Activated effector memory CD4-positive, alpha-beta T cell treated with Interleukin-2 at 50 U/mL for 16 hours (primary cell): ENCODE data around the gene SERPINB7.

ENCODE experiments used
- DNase-seq: peaks from one replicate; pipeline ENCODE4 v3.0.0-alpha.2; 2020

Gene SERPINB7

DNA sequence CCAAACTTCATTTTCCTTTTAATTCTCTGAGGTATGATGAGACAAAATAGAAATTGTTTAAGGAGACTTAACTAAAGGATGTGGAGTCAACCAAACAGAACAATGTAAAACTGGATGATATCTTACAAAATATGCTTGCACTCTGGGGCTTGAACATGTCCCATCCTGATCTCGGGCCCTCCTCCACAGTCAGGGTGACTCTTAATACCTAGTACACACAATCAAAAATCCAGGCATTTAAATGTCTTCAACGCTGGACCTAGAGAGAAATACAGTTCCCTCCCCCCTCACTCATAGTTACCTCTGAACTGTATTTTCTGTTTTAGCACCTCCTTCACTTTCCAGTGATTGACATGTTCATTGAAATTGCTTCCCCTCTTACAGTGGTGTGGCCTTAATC is 75.4 kb downstream of the SERPINB7 start:
- no peak for DNase-seq
